NOMO-1 (cell line): ENCODE results near the gene USP3.

Experiments used
- DNase-seq, 2 experiments: peaks; one replicate each; lab custom pipeline; 2025; ENCODE audit not compliant: unreplicated experiment in 2 of 2; lab: John Stamatoyannopoulos, UW

The USP3 gene

DNA sequence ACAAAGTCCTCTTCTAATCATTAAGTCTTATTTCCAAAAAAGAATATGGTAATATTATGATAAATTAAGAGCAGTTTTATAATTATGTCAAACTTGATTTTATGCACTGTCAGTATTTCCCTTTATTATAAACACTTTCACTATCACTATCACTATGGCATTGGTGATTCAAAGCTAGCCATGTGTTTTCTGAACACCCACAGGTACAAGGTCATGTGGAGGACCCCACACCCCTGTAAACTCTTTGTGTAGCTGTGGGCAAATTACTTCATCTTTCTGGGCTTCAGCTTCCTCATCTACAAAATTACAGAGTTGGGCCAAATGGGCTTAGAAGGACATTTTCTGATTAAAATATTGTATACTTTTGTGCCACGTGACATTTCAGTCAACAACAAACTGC, 134.4 kb downstream of the USP3 start:
- no peak for DNase-seq

DNA sequence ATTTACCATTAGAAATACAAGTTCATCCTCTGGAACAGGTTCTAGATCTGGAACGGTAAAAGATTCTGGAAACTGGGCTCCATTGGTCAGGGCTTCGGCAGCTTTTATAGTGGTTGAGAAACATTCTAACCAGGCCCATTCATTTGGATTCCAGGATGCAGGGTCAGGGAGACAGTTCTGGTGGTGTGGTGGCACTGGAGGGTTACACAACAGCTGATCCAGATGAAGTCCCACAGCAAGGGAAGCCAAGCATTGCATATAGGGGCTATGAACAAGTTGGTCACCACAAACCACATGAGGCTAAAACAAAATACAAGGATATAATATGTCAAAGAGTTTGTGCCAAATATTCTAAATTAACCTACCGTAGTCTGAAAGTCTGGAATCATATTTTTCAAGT, 135.8 kb downstream of the USP3 start:
- no peak for DNase-seq
